GM12878 (cell line): ENCODE results near the gene KCTD16.

Experiments
- BACH1 ChIP-seq: fragments of 450-650 bp; IDR thresholded peaks from 2 replicates; pipeline ENCODE4 v1.6.1; 2017; ENCODE audit warnings: mild to moderate bottlenecking, borderline replicate concordance
- EP300 ChIP-seq, 2 experiments: fragments of 150-350 bp in 1 of 2; IDR thresholded peaks; 2 replicates each; pipeline ENCODE4 v1.6.1; 2011 to 2012; ENCODE audit warnings: low read depth in 2 of 2, low read length in 2 of 2, borderline replicate concordance in 1 of 2, improper control_type of control experiment in 1 of 2, inconsistent platforms in 1 of 2; ENCODE audit not compliant: control insufficient read depth in 1 of 2
- EZH2 ChIP-seq: IDR thresholded peaks from 2 replicates; pipeline ENCODE4 v1.6.1; 2012; ENCODE audit warnings: low read depth, mild to moderate bottlenecking, control low read depth, inconsistent platforms, low read length, borderline replicate concordance; ENCODE audit not compliant: control insufficient read depth
- FOS ChIP-seq: IDR thresholded peaks from 3 replicates; pipeline ENCODE4 v1.6.1; 2011; ENCODE audit warnings: borderline replicate concordance; ENCODE audit not compliant: insufficient read length; ENCODE audit errors: extremely low read depth
- MAX ChIP-seq: IDR thresholded peaks from 2 replicates; pipeline ENCODE4 v1.6.1; 2012; ENCODE audit warnings: low read depth, low read length, improper control_type of control experiment
- POLR2A ChIP-seq: IDR thresholded peaks from 2 replicates; pipeline ENCODE4 v1.6.1; 2011; ENCODE audit warnings: low read depth, mild to moderate bottlenecking, low read length
- SIN3A ChIP-seq: IDR thresholded peaks from 2 replicates; pipeline ENCODE4 v1.6.1; 2012; ENCODE audit warnings: low read depth, low read length, improper control_type of control experiment
- SREBF1 ChIP-seq: IDR thresholded peaks from 2 replicates; pipeline ENCODE4 v1.6.1; 2012; ENCODE audit warnings: mild to moderate bottlenecking, low read length
- TAF1 ChIP-seq: IDR thresholded peaks from 2 replicates; pipeline ENCODE4 v1.6.1; 2011; ENCODE audit warnings: mild to moderate bottlenecking, low read depth, low read length, borderline replicate concordance
- ZNF274 ChIP-seq: IDR thresholded peaks from one replicate; pipeline ENCODE4 v1.8.0; 2011; ENCODE audit not compliant: insufficient read length, insufficient read depth
- TF ChIP-seq, protein P1 (sequence below), 3 experiments: IDR thresholded peaks in 2 of 3; conservative IDR thresholded peaks in 1 of 3; 2 replicates each; pipeline ENCODE4 v1.5.1; 2011; ENCODE audit warnings: low read depth in 3 of 3, low read length in 3 of 3, mild to moderate bottlenecking in 3 of 3, control low read depth in 2 of 3, moderate library complexity in 2 of 3, inconsistent platforms in 1 of 3, mixed read lengths in 1 of 3; ENCODE audit not compliant: control insufficient read depth in 2 of 3, insufficient read depth in 1 of 3; ENCODE audit errors: extremely low read depth in 1 of 3

DNA sequence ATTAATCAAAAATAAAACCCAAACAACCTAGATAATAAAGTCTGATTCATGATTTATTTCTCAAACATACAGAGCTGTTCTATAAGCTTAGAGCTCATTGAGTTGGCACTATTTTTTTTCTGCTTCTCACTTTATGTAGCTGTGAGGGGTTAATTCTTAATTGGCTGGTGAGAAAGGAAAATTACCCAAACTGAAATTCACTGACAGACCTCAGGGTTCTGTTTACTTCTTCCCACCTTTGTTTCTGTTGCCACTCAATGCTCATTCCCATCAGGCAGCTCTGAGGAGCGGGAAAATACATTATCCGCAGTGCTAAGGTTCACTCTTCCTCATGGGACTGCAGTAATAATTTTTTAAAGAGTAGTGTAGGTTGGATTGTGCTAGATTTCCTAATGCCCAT is 139.9 kb downstream of the KCTD16 start:
- TF ChIP-seq, protein P1, sequence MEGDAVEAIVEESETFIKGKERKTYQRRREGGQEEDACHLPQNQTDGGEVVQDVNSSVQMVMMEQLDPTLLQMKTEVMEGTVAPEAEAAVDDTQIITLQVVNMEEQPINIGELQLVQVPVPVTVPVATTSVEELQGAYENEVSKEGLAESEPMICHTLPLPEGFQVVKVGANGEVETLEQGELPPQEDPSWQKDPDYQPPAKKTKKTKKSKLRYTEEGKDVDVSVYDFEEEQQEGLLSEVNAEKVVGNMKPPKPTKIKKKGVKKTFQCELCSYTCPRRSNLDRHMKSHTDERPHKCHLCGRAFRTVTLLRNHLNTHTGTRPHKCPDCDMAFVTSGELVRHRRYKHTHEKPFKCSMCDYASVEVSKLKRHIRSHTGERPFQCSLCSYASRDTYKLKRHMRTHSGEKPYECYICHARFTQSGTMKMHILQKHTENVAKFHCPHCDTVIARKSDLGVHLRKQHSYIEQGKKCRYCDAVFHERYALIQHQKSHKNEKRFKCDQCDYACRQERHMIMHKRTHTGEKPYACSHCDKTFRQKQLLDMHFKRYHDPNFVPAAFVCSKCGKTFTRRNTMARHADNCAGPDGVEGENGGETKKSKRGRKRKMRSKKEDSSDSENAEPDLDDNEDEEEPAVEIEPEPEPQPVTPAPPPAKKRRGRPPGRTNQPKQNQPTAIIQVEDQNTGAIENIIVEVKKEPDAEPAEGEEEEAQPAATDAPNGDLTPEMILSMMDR (IDR thresholded peaks at IDR 0.05 in 2 of 3, conservative IDR thresholded peaks at IDR 0.05 in 1 of 3; ENCODE audit: control insufficient read depth in 2 of 3, extremely low read depth in 1 of 3, insufficient read depth in 1 of 3, low read depth in 3 of 3, low read length in 3 of 3): no peak
- TF ChIP-seq SIN3A (no peak), FOS (no peak), EZH2 (no peak), SREBF1 (no peak), POLR2A (no peak), BACH1 (no peak), MAX (no peak), EP300 (IDR thresholded peaks at IDR 0.05; ENCODE audit: borderline replicate concordance in 1 of 2, control insufficient read depth in 1 of 2, low read depth in 2 of 2, low read length in 2 of 2) (no peak), TAF1 (no peak), ZNF274 (no peak)
